H9 (cell line): ENCODE measurements around the gene DGKB. TPM values are rescaled to one million over a fixed set of nuclear protein-coding genes. Genes with fewer than 3 reads are reported as not detected.
A peak's percentile ranks its signal among the peaks of the same experiment; 100 is the strongest.

Source experiments
- DNase-seq: peaks from one replicate; pipeline ENCODE4 v3.0.0-alpha.2; 2017
- H2AFZ ChIP-seq: one replicate; pipeline ENCODE4 v1.6.1; 2013; ENCODE audit warnings: mild to moderate bottlenecking, low read length, control low read depth, moderate library complexity
- H2AK5ac ChIP-seq: 2 replicates; pipeline ENCODE4 v1.6.1; 2013; ENCODE audit warnings: low read length, control low read depth, mixed read lengths; ENCODE audit not compliant: insufficient read length
- H2BK120ac ChIP-seq: one replicate; pipeline ENCODE4 v1.6.1; 2013; ENCODE audit warnings: low read depth, mild to moderate bottlenecking, low read length, control low read depth, inconsistent platforms; ENCODE audit not compliant: poor library complexity, severe bottlenecking
- H2BK12ac ChIP-seq: 2 replicates; pipeline ENCODE4 v1.6.1; 2013; ENCODE audit warnings: low read length, control low read depth, mixed read lengths, low read depth; ENCODE audit not compliant: insufficient read length
- H2BK15ac ChIP-seq: 2 replicates; pipeline ENCODE4 v1.6.1; 2013; ENCODE audit warnings: low read depth, low read length, control low read depth
- H2BK20ac ChIP-seq: one replicate; pipeline ENCODE4 v1.6.1; 2013; ENCODE audit warnings: low read depth, mild to moderate bottlenecking, low read length, control low read depth, inconsistent platforms; ENCODE audit not compliant: poor library complexity, severe bottlenecking
- H2BK5ac ChIP-seq: 2 replicates; pipeline ENCODE4 v1.6.1; 2013; ENCODE audit warnings: low read length, control low read depth, mixed read lengths; ENCODE audit not compliant: insufficient read length
- H3K14ac ChIP-seq: 2 replicates; pipeline ENCODE4 v1.6.1; 2013; ENCODE audit warnings: low read length, control low read depth; ENCODE audit not compliant: insufficient read depth
- H3K18ac ChIP-seq: 2 replicates; pipeline ENCODE4 v1.6.1; 2013; ENCODE audit warnings: low read depth, mild to moderate bottlenecking, mixed read lengths, low read length, control low read depth; ENCODE audit not compliant: insufficient read length
- H3K23ac ChIP-seq: 2 replicates; pipeline ENCODE4 v1.6.1; 2013; ENCODE audit warnings: low read length, control low read depth, mixed read lengths, low read depth; ENCODE audit not compliant: insufficient read length
- H3K23me2 ChIP-seq: 2 replicates; pipeline ENCODE4 v1.6.1; 2013; ENCODE audit warnings: low read depth, mild to moderate bottlenecking, mixed read lengths, low read length, control low read depth; ENCODE audit not compliant: insufficient read length, poor library complexity, severe bottlenecking
- H3K27ac ChIP-seq: 2 replicates; pipeline ENCODE4 v1.5.1; 2013; ENCODE audit warnings: low read length, control low read depth, mixed read lengths, low read depth; ENCODE audit not compliant: insufficient read length
- H3K27me3 ChIP-seq: 2 replicates; pipeline ENCODE4 v1.6.1; 2013; ENCODE audit warnings: low read length, control low read depth, inconsistent platforms; ENCODE audit not compliant: insufficient read depth
- H3K4ac ChIP-seq: 2 replicates; pipeline ENCODE4 v1.6.1; 2013; ENCODE audit warnings: low read depth, mild to moderate bottlenecking, control low read depth, inconsistent platforms, low read length, moderate library complexity
- H3K4me1 ChIP-seq: 2 replicates; pipeline ENCODE4 v1.6.1; 2013; ENCODE audit warnings: low read length, control low read depth, inconsistent platforms; ENCODE audit not compliant: insufficient read depth
- H3K4me2 ChIP-seq: 2 replicates; pipeline ENCODE4 v1.6.1; 2013; ENCODE audit warnings: low read length, control low read depth, mixed read lengths; ENCODE audit not compliant: insufficient read length, insufficient read depth
- H3K56ac ChIP-seq: 2 replicates; pipeline ENCODE4 v1.6.1; 2013; ENCODE audit warnings: low read depth, mild to moderate bottlenecking, mixed read lengths, low read length, control low read depth; ENCODE audit not compliant: insufficient read length
- H3K79me1 ChIP-seq: 2 replicates; pipeline ENCODE4 v1.6.1; 2013; ENCODE audit warnings: low read depth, mild to moderate bottlenecking, moderate library complexity, low read length, control low read depth, inconsistent platforms; ENCODE audit not compliant: insufficient read depth, poor library complexity, severe bottlenecking
- H3K79me2 ChIP-seq: 2 replicates; pipeline ENCODE4 v1.6.1; 2013; ENCODE audit warnings: low read length, control low read depth, inconsistent platforms; ENCODE audit not compliant: insufficient read depth
- H3K9ac ChIP-seq: 2 replicates; pipeline ENCODE4 v1.6.1; 2013; ENCODE audit warnings: low read length, control low read depth, mixed read lengths; ENCODE audit not compliant: insufficient read length; ENCODE audit errors: extremely low read depth
- H3K9me3 ChIP-seq: one replicate; pipeline ENCODE4 v1.6.1; 2013; ENCODE audit warnings: low read depth, low read length, inconsistent platforms; ENCODE audit not compliant: control insufficient read depth
- H3T11ph ChIP-seq: one replicate; pipeline ENCODE4 v1.6.1; 2013; ENCODE audit warnings: mild to moderate bottlenecking, low read length, control low read depth, inconsistent platforms
- H4K20me1 ChIP-seq: one replicate; pipeline ENCODE4 v1.6.1; 2013; ENCODE audit not compliant: control insufficient read depth, insufficient read length, insufficient read depth
- H4K5ac ChIP-seq: 2 replicates; pipeline ENCODE4 v1.6.1; 2013; ENCODE audit warnings: low read depth, mild to moderate bottlenecking, mixed read lengths, low read length, control low read depth; ENCODE audit not compliant: insufficient read length
- H4K8ac ChIP-seq: replicated peaks from 2 replicates; pipeline ENCODE4 v1.6.1; 2013; ENCODE audit warnings: low read length, control low read depth, mixed read lengths, low read depth; ENCODE audit not compliant: insufficient read length
- H4K91ac ChIP-seq: 2 replicates; pipeline ENCODE4 v1.6.1; 2013; ENCODE audit warnings: low read depth, mild to moderate bottlenecking, moderate library complexity, mixed read lengths, low read length, control low read depth; ENCODE audit not compliant: insufficient read length
- H3K27ac Mint-ChIP-seq, 3 experiments: 2 replicates in 2 of 3; 3 replicates in 1 of 3; pipeline ENCODE4 v1.8.0; 2020 to 2021; ENCODE audit warnings: mixed read lengths in 3 of 3, mild to moderate bottlenecking in 1 of 3, moderate library complexity in 1 of 3
- H3K27me3 Mint-ChIP-seq: 2 replicates; pipeline ENCODE4 v1.8.0; 2021; ENCODE audit warnings: low read depth, mild to moderate bottlenecking, moderate library complexity, mixed read lengths
- H3K36me3 Mint-ChIP-seq, 3 experiments: 2 replicates in 2 of 3; 3 replicates in 1 of 3; pipeline ENCODE4 v1.8.0; 2020 to 2021; ENCODE audit warnings: low read depth in 3 of 3, mixed read lengths in 3 of 3; ENCODE audit not compliant: insufficient read depth in 1 of 3
- H3K4me1 Mint-ChIP-seq, 2 experiments: 2 replicates each; pipeline ENCODE4 v1.8.0; 2020; ENCODE audit warnings: mixed read lengths in 2 of 2
- H3K4me3 Mint-ChIP-seq, 2 experiments: 2 replicates in 1 of 2; 3 replicates in 1 of 2; pipeline ENCODE4 v1.8.0; 2020 to 2021; ENCODE audit warnings: mild to moderate bottlenecking in 2 of 2, mixed read lengths in 2 of 2, moderate library complexity in 1 of 2
- H3K9me3 Mint-ChIP-seq, 2 experiments: 2 replicates in 1 of 2; 3 replicates in 1 of 2; pipeline ENCODE4 v1.8.0; 2020; ENCODE audit warnings: mild to moderate bottlenecking in 2 of 2, mixed read lengths in 2 of 2, moderate library complexity in 1 of 2
- CTCF ChIP-seq: fragments of 200-600 bp; sonication (generic); conservative IDR thresholded peaks from 3 replicates; pipeline ENCODE4 v1.8.0; 2021; ENCODE audit warnings: antibody characterized with exemption, mild to moderate bottlenecking
- WGBS: extraction: QIAGEN DNeasy Blood & Tissue Kit; methylation state at CpG from one replicate; pipeline ENCODE4 v1.1.7; 2013; ENCODE audit warnings: missing lambda C conversion rate, low lambda C conversion rate, mixed read lengths; ENCODE audit not compliant: insufficient read length; ENCODE audit errors: extremely low coverage; 5-methylcytosine and 5-hydroxymethylcytosine counted together
- total RNA-seq: library from RNA; stranded (reverse); gene quantifications from 2 replicates; pipeline ENCODE4 v1.2.1, GENCODE V29; 2021

The DGKB gene
- total RNA-seq, 1 experiment from 2014 or later = 0.26 TPM

GRCh38 chr7:14691597-14692203 is 210.9 kb downstream of the DGKB start:
- Histone ChIP-seq H2BK5ac (no peak overlapping the region), H3K23ac (no peak overlapping the region), H3K9me3 (no peaks in the 10 kb centered on the region), H4K8ac (no peak overlapping the region), H3K56ac (no peak overlapping the region), H2BK15ac (no peak overlapping the region), H3K27ac (no peak overlapping the region), H3K23me2 (no peaks in the 10 kb centered on the region), H3K79me1 (no peaks in the 10 kb centered on the region), H2AK5ac (no peak overlapping the region), H3T11ph (no peak overlapping the region), H3K14ac (no peak overlapping the region), H2BK12ac (no peak overlapping the region), H3K9ac (no peak overlapping the region), H3K27me3 (no peaks in the 10 kb centered on the region), H4K20me1 (no peaks in the 10 kb centered on the region), H2AFZ (no peak overlapping the region), H3K18ac (no peak overlapping the region), H2BK120ac (no peak overlapping the region), H3K4me2 (no peak overlapping the region), H2BK20ac (no peak overlapping the region), H4K91ac (no peak overlapping the region), H3K4ac (no peak overlapping the region), H3K79me2 (no peaks in the 10 kb centered on the region), H4K5ac (no peak overlapping the region), H3K4me1 (no peaks in the 10 kb centered on the region)
- no peak overlapping the region for H3K27ac Mint-ChIP-seq
- H3K27me3 Mint-ChIP-seq = no peaks in the 10 kb centered on the region
- H3K9me3 Mint-ChIP-seq = no peaks in the 10 kb centered on the region
- peak; percentile 92 for TF ChIP-seq CTCF
- peaks cover 0 to 2% (median 0%) of the 10 kb centered on the region in 3 experiments; a peak in 2 of 7 replicates for H3K36me3 Mint-ChIP-seq
- no CpG with 5 or more reads among the region's 3 CpGs for WGBS
- peak; percentile 36 for DNase-seq
- H3K4me1 Mint-ChIP-seq = peaks cover 7 to 10% of the 10 kb centered on the region in 2 experiments; a peak in 3 of 4 replicates
- H3K4me3 Mint-ChIP-seq = no peak overlapping the region
